H9 (cell line): ENCODE data around the gene EPS8. TPM values are rescaled to one million over a fixed set of nuclear protein-coding genes. Genes with fewer than 3 reads are reported as not detected.

Experiments used
- DNase-seq: peaks from one replicate; pipeline ENCODE4 v3.0.0-alpha.2; 2017
- H2AFZ ChIP-seq: one replicate; pipeline ENCODE4 v1.6.1; 2013; ENCODE audit warnings: mild to moderate bottlenecking, low read length, control low read depth, moderate library complexity
- H2AK5ac ChIP-seq: 2 replicates; pipeline ENCODE4 v1.6.1; 2013; ENCODE audit warnings: low read length, control low read depth, mixed read lengths; ENCODE audit not compliant: insufficient read length
- H2BK120ac ChIP-seq: one replicate; pipeline ENCODE4 v1.6.1; 2013; ENCODE audit warnings: low read depth, mild to moderate bottlenecking, low read length, control low read depth, inconsistent platforms; ENCODE audit not compliant: poor library complexity, severe bottlenecking
- H2BK12ac ChIP-seq: 2 replicates; pipeline ENCODE4 v1.6.1; 2013; ENCODE audit warnings: low read length, control low read depth, mixed read lengths, low read depth; ENCODE audit not compliant: insufficient read length
- H2BK15ac ChIP-seq: 2 replicates; pipeline ENCODE4 v1.6.1; 2013; ENCODE audit warnings: low read depth, low read length, control low read depth
- H2BK20ac ChIP-seq: one replicate; pipeline ENCODE4 v1.6.1; 2013; ENCODE audit warnings: low read depth, mild to moderate bottlenecking, low read length, control low read depth, inconsistent platforms; ENCODE audit not compliant: poor library complexity, severe bottlenecking
- H2BK5ac ChIP-seq: 2 replicates; pipeline ENCODE4 v1.6.1; 2013; ENCODE audit warnings: low read length, control low read depth, mixed read lengths; ENCODE audit not compliant: insufficient read length
- H3K14ac ChIP-seq: 2 replicates; pipeline ENCODE4 v1.6.1; 2013; ENCODE audit warnings: low read length, control low read depth; ENCODE audit not compliant: insufficient read depth
- H3K18ac ChIP-seq: 2 replicates; pipeline ENCODE4 v1.6.1; 2013; ENCODE audit warnings: low read depth, mild to moderate bottlenecking, mixed read lengths, low read length, control low read depth; ENCODE audit not compliant: insufficient read length
- H3K23ac ChIP-seq: 2 replicates; pipeline ENCODE4 v1.6.1; 2013; ENCODE audit warnings: low read length, control low read depth, mixed read lengths, low read depth; ENCODE audit not compliant: insufficient read length
- H3K23me2 ChIP-seq: 2 replicates; pipeline ENCODE4 v1.6.1; 2013; ENCODE audit warnings: low read depth, mild to moderate bottlenecking, mixed read lengths, low read length, control low read depth; ENCODE audit not compliant: insufficient read length, poor library complexity, severe bottlenecking
- H3K27ac ChIP-seq: 2 replicates; pipeline ENCODE4 v1.5.1; 2013; ENCODE audit warnings: low read length, control low read depth, mixed read lengths, low read depth; ENCODE audit not compliant: insufficient read length
- H3K27me3 ChIP-seq: 2 replicates; pipeline ENCODE4 v1.6.1; 2013; ENCODE audit warnings: low read length, control low read depth, inconsistent platforms; ENCODE audit not compliant: insufficient read depth
- H3K4ac ChIP-seq: 2 replicates; pipeline ENCODE4 v1.6.1; 2013; ENCODE audit warnings: low read depth, mild to moderate bottlenecking, control low read depth, inconsistent platforms, low read length, moderate library complexity
- H3K4me1 ChIP-seq: 2 replicates; pipeline ENCODE4 v1.6.1; 2013; ENCODE audit warnings: low read length, control low read depth, inconsistent platforms; ENCODE audit not compliant: insufficient read depth
- H3K4me2 ChIP-seq: 2 replicates; pipeline ENCODE4 v1.6.1; 2013; ENCODE audit warnings: low read length, control low read depth, mixed read lengths; ENCODE audit not compliant: insufficient read length, insufficient read depth
- H3K56ac ChIP-seq: 2 replicates; pipeline ENCODE4 v1.6.1; 2013; ENCODE audit warnings: low read depth, mild to moderate bottlenecking, mixed read lengths, low read length, control low read depth; ENCODE audit not compliant: insufficient read length
- H3K79me1 ChIP-seq: 2 replicates; pipeline ENCODE4 v1.6.1; 2013; ENCODE audit warnings: low read depth, mild to moderate bottlenecking, moderate library complexity, low read length, control low read depth, inconsistent platforms; ENCODE audit not compliant: insufficient read depth, poor library complexity, severe bottlenecking
- H3K79me2 ChIP-seq: 2 replicates; pipeline ENCODE4 v1.6.1; 2013; ENCODE audit warnings: low read length, control low read depth, inconsistent platforms; ENCODE audit not compliant: insufficient read depth
- H3K9ac ChIP-seq: 2 replicates; pipeline ENCODE4 v1.6.1; 2013; ENCODE audit warnings: low read length, control low read depth, mixed read lengths; ENCODE audit not compliant: insufficient read length; ENCODE audit errors: extremely low read depth
- H3K9me3 ChIP-seq: one replicate; pipeline ENCODE4 v1.6.1; 2013; ENCODE audit warnings: low read depth, low read length, inconsistent platforms; ENCODE audit not compliant: control insufficient read depth
- H3T11ph ChIP-seq: one replicate; pipeline ENCODE4 v1.6.1; 2013; ENCODE audit warnings: mild to moderate bottlenecking, low read length, control low read depth, inconsistent platforms
- H4K20me1 ChIP-seq: one replicate; pipeline ENCODE4 v1.6.1; 2013; ENCODE audit not compliant: control insufficient read depth, insufficient read length, insufficient read depth
- H4K5ac ChIP-seq: 2 replicates; pipeline ENCODE4 v1.6.1; 2013; ENCODE audit warnings: low read depth, mild to moderate bottlenecking, mixed read lengths, low read length, control low read depth; ENCODE audit not compliant: insufficient read length
- H4K8ac ChIP-seq: replicated peaks from 2 replicates; pipeline ENCODE4 v1.6.1; 2013; ENCODE audit warnings: low read length, control low read depth, mixed read lengths, low read depth; ENCODE audit not compliant: insufficient read length
- H4K91ac ChIP-seq: 2 replicates; pipeline ENCODE4 v1.6.1; 2013; ENCODE audit warnings: low read depth, mild to moderate bottlenecking, moderate library complexity, mixed read lengths, low read length, control low read depth; ENCODE audit not compliant: insufficient read length
- H3K27ac Mint-ChIP-seq, 3 experiments: 2 replicates in 2 of 3; 3 replicates in 1 of 3; pipeline ENCODE4 v1.8.0; 2020 to 2021; ENCODE audit warnings: mixed read lengths in 3 of 3, mild to moderate bottlenecking in 1 of 3, moderate library complexity in 1 of 3
- H3K27me3 Mint-ChIP-seq: 2 replicates; pipeline ENCODE4 v1.8.0; 2021; ENCODE audit warnings: low read depth, mild to moderate bottlenecking, moderate library complexity, mixed read lengths
- H3K36me3 Mint-ChIP-seq, 3 experiments: 2 replicates in 2 of 3; 3 replicates in 1 of 3; pipeline ENCODE4 v1.8.0; 2020 to 2021; ENCODE audit warnings: low read depth in 3 of 3, mixed read lengths in 3 of 3; ENCODE audit not compliant: insufficient read depth in 1 of 3
- H3K4me1 Mint-ChIP-seq, 2 experiments: 2 replicates each; pipeline ENCODE4 v1.8.0; 2020; ENCODE audit warnings: mixed read lengths in 2 of 2
- H3K4me3 Mint-ChIP-seq, 2 experiments: 2 replicates in 1 of 2; 3 replicates in 1 of 2; pipeline ENCODE4 v1.8.0; 2020 to 2021; ENCODE audit warnings: mild to moderate bottlenecking in 2 of 2, mixed read lengths in 2 of 2, moderate library complexity in 1 of 2
- H3K9me3 Mint-ChIP-seq, 2 experiments: 2 replicates in 1 of 2; 3 replicates in 1 of 2; pipeline ENCODE4 v1.8.0; 2020; ENCODE audit warnings: mild to moderate bottlenecking in 2 of 2, mixed read lengths in 2 of 2, moderate library complexity in 1 of 2
- CTCF ChIP-seq: fragments of 200-600 bp; sonication (generic); conservative IDR thresholded peaks from 3 replicates; pipeline ENCODE4 v1.8.0; 2021; ENCODE audit warnings: antibody characterized with exemption, mild to moderate bottlenecking
- WGBS: extraction: QIAGEN DNeasy Blood & Tissue Kit; methylation state at CpG from one replicate; pipeline ENCODE4 v1.1.7; 2013; ENCODE audit warnings: missing lambda C conversion rate, low lambda C conversion rate, mixed read lengths; ENCODE audit not compliant: insufficient read length; ENCODE audit errors: extremely low coverage; 5-methylcytosine and 5-hydroxymethylcytosine counted together
- total RNA-seq: library from RNA; stranded (reverse); gene quantifications from 2 replicates; pipeline ENCODE4 v1.2.1, GENCODE V29; 2021

Gene EPS8
- total RNA-seq, 1 experiment from 2014 or later = 2.2 TPM

- H4K20me1 ChIP-seq = no peaks in the 10 kb centered on the region
- no peak for DNase-seq
- H3K18ac ChIP-seq = no peak overlapping the region
- no peaks in the 10 kb centered on the region for H3K27me3 Mint-ChIP-seq
- H3K79me2 ChIP-seq = no peaks in the 10 kb centered on the region
- H2BK12ac ChIP-seq = no peak overlapping the region
- H3K27ac ChIP-seq = no peak overlapping the region
- H2AFZ ChIP-seq = no peak overlapping the region
- H3K4ac ChIP-seq = no peak overlapping the region
- no peaks in the 10 kb centered on the region for H3K23me2 ChIP-seq
- TF ChIP-seq CTCF = no peak
- no peak overlapping the region for H3K23ac ChIP-seq
- H2AK5ac ChIP-seq = no peak overlapping the region
- no peak overlapping the region for H3T11ph ChIP-seq
- no peak overlapping the region for H3K4me3 Mint-ChIP-seq
- H3K4me1 Mint-ChIP-seq = peaks cover 12% of the 10 kb centered on the region in 2 experiments
- H2BK5ac ChIP-seq = no peak overlapping the region
- H4K5ac ChIP-seq = no peak overlapping the region
- no peak overlapping the region for H2BK15ac ChIP-seq
- H2BK20ac ChIP-seq = no peak overlapping the region
- no CpG with 5 or more reads among the region's 3 CpGs for WGBS
- H3K27ac Mint-ChIP-seq = no peak overlapping the region
- H3K79me1 ChIP-seq = no peaks in the 10 kb centered on the region
- H2BK120ac ChIP-seq = no peak overlapping the region
- no peak overlapping the region for H3K14ac ChIP-seq
- no peak overlapping the region for H4K8ac ChIP-seq
- no peak overlapping the region for H4K91ac ChIP-seq
- no peaks in the 10 kb centered on the region for H3K9me3 ChIP-seq
- H3K56ac ChIP-seq = no peak overlapping the region
- no peak overlapping the region for H3K9ac ChIP-seq
- H3K36me3 Mint-ChIP-seq = no peaks in the 10 kb centered on the region
- no peaks in the 10 kb centered on the region for H3K9me3 Mint-ChIP-seq
- no peaks in the 10 kb centered on the region for H3K27me3 ChIP-seq
- H3K4me2 ChIP-seq = no peak overlapping the region
- no peaks in the 10 kb centered on the region for H3K4me1 ChIP-seq
Observed at GRCh38 chr12:15677726-15678201, 111.4 kb downstream of the EPS8 start.
